SK-N-MC (cell line): Measurements from ENCODE around the gene ACKR4.
"Not testable (repeated sequence)": the region's sequence is repeated elsewhere in the genome, so short reads cannot be mapped to it uniquely, and the experiment has no call there.

Experiments
- DNase-seq: peaks from one replicate; pipeline ENCODE4 v3.0.0-alpha.2; 2011; ENCODE audit warnings: low read depth, low spot score
- H3K27ac ChIP-seq: fragments of 200-600 bp; sonication (generic); 2 replicates; pipeline ENCODE4 v1.5.1; 2016; ENCODE audit warnings: mixed run types
- H3K36me3 ChIP-seq: fragments of 200-600 bp; sonication (generic); 2 replicates; pipeline ENCODE4 v1.6.1; 2017; ENCODE audit warnings: antibody characterized with exemption, low read length, mixed read lengths; ENCODE audit not compliant: insufficient read depth
- H3K4me3 ChIP-seq: fragments of 200-600 bp; sonication (generic); 2 replicates; pipeline ENCODE4 v1.5.1; 2016
- H3K9ac ChIP-seq: fragments of 200-600 bp; sonication (generic); 2 replicates; pipeline ENCODE4 v1.8.0; 2017; ENCODE audit warnings: mixed run types, mixed read lengths; ENCODE audit not compliant: insufficient read length
- H3K9me3 ChIP-seq: fragments of 200-600 bp; sonication (generic); 2 replicates; pipeline ENCODE4 v1.6.1; 2017; ENCODE audit warnings: low read depth, mild to moderate bottlenecking, antibody characterized with exemption, low read length, moderate library complexity, mixed read lengths
- EZH2 ChIP-seq: fragments of 200-600 bp; sonication (generic); IDR thresholded peaks from one replicate; pipeline ENCODE4 v1.6.1; 2017; ENCODE audit warnings: antibody characterized with exemption
- FOXP2 ChIP-seq: optimal IDR thresholded peaks from 2 replicates; pipeline ENCODE3; 2011; ENCODE audit warnings: mild to moderate bottlenecking, moderate library complexity; ENCODE audit not compliant: insufficient read depth; ENCODE audit errors: extremely low read length, control extremely low read depth
- POLR2AphosphoS5 ChIP-seq: IDR thresholded peaks from 2 replicates; pipeline ENCODE4 v1.6.1; 2012; ENCODE audit warnings: mild to moderate bottlenecking, low read depth, low read length, borderline replicate concordance

ACKR4 gene

GRCh38 chr3:132624790-132625189 is 27.7 kb downstream of the ACKR4 start:
- H3K36me3 ChIP-seq = peaks cover 5% of the 10 kb centered on the region

GRCh38 chr3:132625613-132626012 is 28.5 kb downstream of the ACKR4 start:
- Histone ChIP-seq H3K36me3 (peaks cover 5% of the 10 kb centered on the region), H3K9me3 (no peaks in the 10 kb centered on the region), H3K27ac (no peak overlapping the region), H3K4me3 (no peak overlapping the region), H3K9ac (no peak overlapping the region)
- DNase-seq = no peak
- TF ChIP-seq FOXP2 (no peak), POLR2AphosphoS5 (no peak), EZH2 (no peak)

More at GRCh38 chr3:132624790-132625189, 27.7 kb downstream of the ACKR4 start:
- Histone ChIP-seq H3K4me3 (no peak overlapping the region), H3K9ac (no peak overlapping the region), H3K9me3 (no peaks in the 10 kb centered on the region), H3K27ac (no peak overlapping the region)
- no peak for DNase-seq
- no peak for TF ChIP-seq FOXP2
- no peak for TF ChIP-seq POLR2AphosphoS5
- TF ChIP-seq EZH2 = no peak

GRCh38 chr3:132626955-132627354 is 29.9 kb downstream of the ACKR4 start:
- Histone ChIP-seq H3K9ac (no peak overlapping the region), H3K9me3 (no peaks in the 10 kb centered on the region), H3K4me3 (no peak overlapping the region), H3K36me3 (no peaks in the 10 kb centered on the region; the same call in 1 of the 2 replicates), H3K27ac (no peak overlapping the region)
- no peak for DNase-seq
- no peak for TF ChIP-seq POLR2AphosphoS5
- TF ChIP-seq EZH2 = no peak
- no peak for TF ChIP-seq FOXP2

GRCh38 chr3:132628157-132628556 is 31.1 kb downstream of the ACKR4 start:
- no peak overlapping the region for H3K27ac ChIP-seq
- H3K4me3 ChIP-seq = no peak overlapping the region
- TF ChIP-seq FOXP2 (no peak), POLR2AphosphoS5 (no peak), EZH2 (no peak)
- no peaks in the 10 kb centered on the region for H3K9me3 ChIP-seq
- no peaks in the 10 kb centered on the region; the same call in 1 of the 2 replicates for H3K36me3 ChIP-seq
- DNase-seq = no peak
- H3K9ac ChIP-seq = no peak overlapping the region

- no peak for TF ChIP-seq POLR2AphosphoS5
- TF ChIP-seq FOXP2 = no peak
- TF ChIP-seq EZH2 = no peak
- Histone ChIP-seq H3K4me3 (peak overlapping the region; percentile 32; the same call in 1 of the 2 replicates), H3K36me3 (no peaks in the 10 kb centered on the region; the same call in 1 of the 2 replicates), H3K9me3 (no peaks in the 10 kb centered on the region), H3K27ac (peak overlapping the region; percentile 51; the same call in 1 of the 2 replicates), H3K9ac (peak overlapping the region; percentile 1)
- DNase-seq = peak; percentile 39
Observed at GRCh38 chr3:132629928-132630327, 32.9 kb downstream of the ACKR4 start.

GRCh38 chr3:132630612-132631011 is 33.5 kb downstream of the ACKR4 start:
- Histone ChIP-seq H3K9ac (no peak overlapping the region), H3K36me3 (no peaks in the 10 kb centered on the region; the same call in 1 of the 2 replicates), H3K4me3 (peak overlapping the region; percentile 32; the same call in 1 of the 2 replicates), H3K9me3 (no peaks in the 10 kb centered on the region), H3K27ac (peak overlapping the region; percentile 51; the same call in 1 of the 2 replicates)
- TF ChIP-seq POLR2AphosphoS5 = no peak
- TF ChIP-seq FOXP2 = no peak
- no peak for TF ChIP-seq EZH2
- DNase-seq = no peak

- TF ChIP-seq FOXP2 = no peak
- TF ChIP-seq POLR2AphosphoS5 = no peak
- TF ChIP-seq EZH2 = no peak
- H3K9me3 ChIP-seq = no peaks in the 10 kb centered on the region
- no peak for DNase-seq
- no peak overlapping the region for H3K9ac ChIP-seq
- no peak overlapping the region for H3K4me3 ChIP-seq
- no peak overlapping the region for H3K27ac ChIP-seq
- H3K36me3 ChIP-seq = 0 out of 2 replicates have a peak, but pooled peaks cover 5% of the 10 kb centered on the region
Observed at GRCh38 chr3:132635052-132635451, 38.0 kb downstream of the ACKR4 start.

GRCh38 chr3:132637590-132637989 is 40.5 kb downstream of the ACKR4 start:
- Histone ChIP-seq H3K9me3 (no peaks in the 10 kb centered on the region), H3K36me3 (0 out of 2 replicates have a peak, but pooled peaks cover 5% of the 10 kb centered on the region), H3K4me3 (no peak overlapping the region), H3K27ac (no peak overlapping the region), H3K9ac (no peak overlapping the region)
- TF ChIP-seq EZH2 = no peak
- no peak for TF ChIP-seq FOXP2
- no peak for TF ChIP-seq POLR2AphosphoS5
- no peak for DNase-seq

GRCh38 chr3:132638706-132639105 is 41.6 kb downstream of the ACKR4 start:
- Histone ChIP-seq H3K9ac (no peak overlapping the region), H3K27ac (no peak overlapping the region), H3K9me3 (no peaks in the 10 kb centered on the region), H3K36me3 (0 out of 2 replicates have a peak, but pooled peaks cover 5% of the 10 kb centered on the region), H3K4me3 (no peak overlapping the region)
- no peak for DNase-seq
- no peak for TF ChIP-seq EZH2
- TF ChIP-seq POLR2AphosphoS5 = no peak
- TF ChIP-seq FOXP2 = no peak

GRCh38 chr3:132641427-132641826 is 44.4 kb downstream of the ACKR4 start:
- H3K27ac ChIP-seq, H3K9ac ChIP-seq, H3K9me3 ChIP-seq, DNase-seq, H3K4me3 ChIP-seq, H3K36me3 ChIP-seq: not testable (repeated sequence)
